GM19397 (cell line): ENCODE measurements around the gene MINAR1.

Experiments
- ATAC-seq: cut with Tn5 transposase; IDR thresholded peaks from one replicate; pipeline ENCODE4 v1.9.1; 2021; ENCODE audit warnings: mild to moderate bottlenecking, moderate library complexity; ENCODE audit not compliant: unreplicated experiment

MINAR1 gene

DNA sequence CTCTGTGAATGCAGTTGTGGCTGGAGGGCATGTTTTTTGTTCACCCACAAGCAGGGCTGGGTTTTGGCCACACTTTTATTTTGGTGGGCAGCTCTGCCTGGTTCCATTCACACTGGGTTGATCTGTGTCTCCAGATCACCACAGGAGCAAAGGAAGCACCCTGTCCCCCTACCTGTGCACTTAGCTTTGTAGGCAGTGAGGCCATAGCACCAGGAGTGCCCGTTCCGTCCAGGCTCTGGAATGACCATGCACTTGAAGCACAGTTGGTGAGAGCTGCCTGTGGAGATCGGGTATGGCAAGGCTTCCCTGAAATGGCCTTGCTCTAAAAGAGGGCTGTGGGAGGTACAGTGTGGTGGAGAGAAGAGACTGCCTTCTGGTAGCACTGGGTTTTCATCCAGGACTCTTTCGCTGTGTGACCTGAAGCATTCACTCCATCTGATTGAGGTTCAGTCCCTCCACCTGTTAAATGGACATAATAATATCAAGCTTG, 31.7 kb downstream of the MINAR1 start:
- ATAC-seq: no peak

- ATAC-seq: no peak
These were observed 34.4 kb downstream of the MINAR1 start for GRCh38 chr15:79466488-79466887.

- ATAC-seq: no peak
These were observed 35.9 kb downstream of the MINAR1 start for GRCh38 chr15:79467865-79468586.

DNA sequence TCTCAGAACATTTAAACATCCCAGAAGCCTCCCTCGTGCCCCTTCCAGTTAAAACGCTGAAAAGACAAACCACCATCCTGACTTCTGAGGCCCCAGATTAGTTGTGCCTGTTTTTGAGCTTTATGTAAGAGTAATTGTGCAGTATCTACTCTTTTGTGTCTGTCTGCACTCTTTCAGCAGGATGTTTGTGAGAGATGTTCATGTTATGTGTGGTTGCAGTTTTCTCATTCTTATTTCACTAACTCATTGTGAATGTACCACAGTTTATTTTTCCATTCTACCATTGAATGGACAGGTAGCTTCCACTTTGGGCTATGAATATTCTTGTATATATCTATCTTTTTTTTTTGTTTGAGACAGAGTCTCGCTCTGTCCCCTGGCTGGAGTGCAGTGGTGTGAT, 40.3 kb downstream of the MINAR1 start:
- ATAC-seq: no peak

GRCh38 chr15:79474252-79474651, 42.1 kb downstream of the MINAR1 start:
- ATAC-seq: no peak

GRCh38 chr15:79475306-79475705, 43.2 kb downstream of the MINAR1 start:
- ATAC-seq: no peak

DNA sequence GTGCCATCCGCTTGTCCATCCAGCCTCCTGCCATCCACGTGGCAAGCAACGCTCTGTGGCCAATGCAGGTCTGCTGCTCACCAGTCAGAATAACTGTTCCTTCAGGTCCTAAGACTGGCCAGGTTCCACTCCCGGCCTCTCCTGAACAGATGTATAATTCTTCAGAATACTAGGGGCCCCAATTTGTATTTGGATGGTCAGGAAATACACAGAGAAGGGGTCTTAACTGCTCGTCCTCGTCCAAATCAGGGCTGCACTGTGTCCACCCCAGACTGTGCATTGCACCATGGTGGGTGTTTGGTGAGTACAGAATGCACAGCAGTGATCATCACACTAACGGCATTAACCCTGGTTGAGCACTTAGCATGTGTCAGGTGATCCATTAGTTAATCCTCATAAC, 46.0 kb downstream of the MINAR1 start:
- ATAC-seq: no peak

GRCh38 chr15:79479616-79480015, 47.5 kb downstream of the MINAR1 start:
- ATAC-seq: no peak

DNA sequence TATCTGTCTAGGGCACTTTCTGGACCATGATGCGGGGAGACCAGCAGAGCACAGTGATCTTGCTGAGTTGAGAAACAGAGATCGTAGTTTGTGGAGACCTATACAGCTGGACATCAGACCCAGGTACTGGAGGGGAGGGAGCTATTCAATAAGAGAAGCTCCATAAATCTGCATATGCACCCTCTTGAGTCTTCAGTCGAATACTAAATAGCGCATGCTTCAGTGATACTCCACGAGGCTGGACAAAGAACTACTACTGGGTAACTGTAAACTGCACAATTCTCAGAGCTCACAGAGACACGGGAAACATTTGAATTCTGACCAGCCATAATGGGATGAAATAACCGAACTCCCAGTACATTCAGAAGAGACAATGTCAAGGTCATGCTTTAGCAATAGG, 49.7 kb downstream of the MINAR1 start:
- no peak for ATAC-seq
